Breast epithelium (tissue), 4 donors: ENCODE results near the gene MLX. TPM values are rescaled to one million over a fixed set of nuclear protein-coding genes. Genes with fewer than 3 reads are reported as not detected.
A peak's percentile ranks its signal among the peaks of the same experiment; 100 is the strongest.

Experiments used
- DNase-seq, 2 donors: peaks; one replicate each; pipeline ENCODE4 v3.0.0-alpha.2; 2019; ENCODE audit warnings: low spot score in 2 of 2
- H3K27ac ChIP-seq, 2 donors: fragments of 200-600 bp; sonication (generic) in 1 of 2; one replicate each; pipeline ENCODE4 v1.5.1; 2016 to 2019; ENCODE audit warnings: mild to moderate bottlenecking in 1 of 2
- H3K27me3 ChIP-seq, 2 donors: fragments of 200-600 bp; sonication (generic) in 1 of 2; one replicate each; pipeline versions ENCODE4 v1.5.1 to v1.6.0; 2017 to 2019; ENCODE audit warnings: control low read depth in 1 of 2, mild to moderate bottlenecking in 1 of 2
- H3K36me3 ChIP-seq: fragments of 200-600 bp; one replicate; pipeline ENCODE4 v1.5.1; 2019
- H3K4me1 ChIP-seq, 2 donors: fragments of 200-600 bp; sonication (generic); one replicate each; pipeline ENCODE4 v1.5.1; 2016 to 2019; ENCODE audit warnings: control low read depth in 1 of 2
- H3K4me3 ChIP-seq, 3 donors: fragments of 200-600 bp; sonication (generic); 1 replicate in 2 of 3; 2 replicates in 1 of 3; pipeline ENCODE4 v1.5.1; 2016 to 2019; ENCODE audit warnings: mild to moderate bottlenecking in 3 of 3, moderate library complexity in 2 of 3
- H3K9me3 ChIP-seq, 2 donors: fragments of 200-600 bp; sonication (generic) in 1 of 2; one replicate each; pipeline ENCODE4 v1.5.1; 2016 to 2019; ENCODE audit warnings: control low read depth in 1 of 2
- CTCF ChIP-seq, 3 donors: fragments of 450-650 bp; IDR thresholded peaks; one replicate each; pipeline ENCODE4 v1.5.1; 2016 to 2017; ENCODE audit warnings: antibody characterized with exemption in 3 of 3, mild to moderate bottlenecking in 3 of 3, moderate library complexity in 3 of 3
- POLR2A ChIP-seq: fragments of 450-650 bp; IDR thresholded peaks from one replicate; pipeline ENCODE4 v1.6.1; 2016; ENCODE audit warnings: antibody characterized with exemption, mild to moderate bottlenecking, moderate library complexity
- POLR2AphosphoS5 ChIP-seq, 3 donors: sonication (generic); formaldehyde crosslinking; IDR thresholded peaks; one replicate each; pipeline ENCODE4 v1.6.1; 2017; ENCODE audit warnings: antibody characterized with exemption in 3 of 3
- intact Hi-C: fragments of 100-400 bp; cut with DNase I; formaldehyde crosslinking; loops from one replicate; pipeline ENCODE4 v1.15.1; 2023; ENCODE audit warnings: low total_unique reads
- total RNA-seq, 3 donors: library from RNA; depleted of rRNA; stranded (reverse); fragments of >200 nt; gene quantifications; one replicate each; pipeline ENCODE4 v1.1.0, GENCODE V29; 2016

MLX gene
- total RNA-seq, 3 donors from 2014 or later = 27.2 to 49.8 (median 39.4) TPM

GRCh38 chr17:42563543-42563942 is 3.4 kb upstream of the MLX start:
- peak overlapping the region in 2 of 3 donors; percentile 88 for H3K4me3 ChIP-seq
- no peaks in the 10 kb centered on the region for H3K27me3 ChIP-seq
- H3K9me3 ChIP-seq = no peaks in the 10 kb centered on the region
- peak overlapping the region; percentile 86 to 95 for H3K27ac ChIP-seq
- H3K4me1 ChIP-seq = peaks cover 15 to 26% of the 10 kb centered on the region in 2 donors
- intact Hi-C loops = no loop called here
- no peaks in the 10 kb centered on the region for H3K36me3 ChIP-seq
- peak; percentile 85 to 91 for DNase-seq
- TF ChIP-seq CTCF (IDR thresholded peaks at IDR 0.05) (peak in 2 of 3 donors; percentile 28 to 58), POLR2A (no peak), POLR2AphosphoS5 (IDR thresholded peaks at IDR 0.05) (peak in 2 of 3 donors; percentile 30 to 57)

DNA sequence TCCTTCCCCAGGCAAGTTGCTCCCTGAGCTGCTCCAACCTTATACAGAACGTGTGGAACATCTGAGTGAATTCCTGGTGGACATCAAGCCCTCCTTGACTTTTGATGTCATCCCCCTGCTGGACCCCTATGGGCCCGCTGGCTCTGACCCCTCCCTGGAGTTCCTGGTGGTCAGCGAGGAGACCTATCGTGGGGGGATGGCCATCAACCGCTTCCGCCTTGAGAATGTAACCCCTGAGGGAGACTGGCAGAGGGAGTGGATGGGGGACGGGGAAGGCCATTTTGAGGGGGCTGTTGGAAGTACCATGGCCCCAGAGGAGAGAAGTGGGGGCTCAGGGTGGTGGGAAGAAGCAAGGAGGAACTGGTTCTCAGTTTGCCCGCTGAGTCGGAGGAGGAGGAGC is 3.0 kb upstream of the MLX start:
- no peaks in the 10 kb centered on the region for H3K9me3 ChIP-seq

DNA sequence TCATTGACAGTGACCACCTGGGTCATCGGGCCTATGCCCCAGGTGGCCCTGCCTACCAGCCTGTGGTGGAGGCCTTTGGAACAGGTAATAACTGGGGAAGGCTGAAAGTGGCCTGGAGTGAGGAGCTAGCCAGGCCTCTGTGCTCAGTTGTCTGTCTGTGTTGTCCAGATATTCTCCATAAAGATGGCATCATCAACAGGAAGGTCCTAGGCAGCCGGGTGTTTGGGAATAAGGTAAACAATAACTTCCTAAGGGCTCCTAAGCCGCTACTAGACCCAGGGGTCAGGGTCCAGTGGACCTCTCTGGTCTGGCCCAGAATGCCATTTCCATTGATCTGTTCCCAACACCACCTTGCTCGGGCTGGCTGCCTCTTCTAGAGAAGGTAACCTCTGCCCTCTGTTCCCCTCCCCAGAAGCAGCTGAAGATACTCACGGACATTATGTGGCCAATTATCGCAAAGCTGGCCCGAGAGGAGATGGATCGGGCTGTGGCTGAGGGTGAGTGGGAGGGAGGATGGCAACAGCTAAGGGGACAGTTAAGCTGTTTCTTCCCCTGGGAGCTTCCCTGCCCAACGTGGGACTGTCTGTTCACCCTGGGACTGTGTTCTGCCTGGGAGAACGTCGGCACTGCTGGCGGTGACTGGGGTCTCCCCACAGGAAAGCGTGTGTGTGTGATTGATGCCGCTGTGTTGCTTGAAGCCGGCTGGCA is 1.9 kb upstream of the MLX start:
- peaks cover 15 to 27% of the 10 kb centered on the region in 2 donors for H3K4me1 ChIP-seq
- peak overlapping the region; percentile 86 to 95 for H3K27ac ChIP-seq
- H3K9me3 ChIP-seq = no peaks in the 10 kb centered on the region
- DNase-seq = no peak
- no peak for TF ChIP-seq POLR2A
- TF ChIP-seq CTCF (IDR thresholded peaks at IDR 0.05) = no peak
- no peak for TF ChIP-seq POLR2AphosphoS5 (IDR thresholded peaks at IDR 0.05)
- no peak overlapping the region for H3K4me3 ChIP-seq
- intact Hi-C loops = no loop called here
- H3K27me3 ChIP-seq = no peaks in the 10 kb centered on the region
- H3K36me3 ChIP-seq = peaks cover 5% of the 10 kb centered on the region

More for the DNA sequence above, 3.0 kb upstream of the MLX start:
- Histone ChIP-seq H3K36me3 (peaks cover under 1% of the 10 kb centered on the region), H3K27me3 (no peaks in the 10 kb centered on the region), H3K27ac (peak overlapping the region; percentile 86 to 95), H3K4me1 (peaks cover 15 to 27% of the 10 kb centered on the region in 2 donors), H3K4me3 (peak overlapping the region in 2 of 3 donors; percentile 88)
- intact Hi-C loops = no loop called here
- no peak for DNase-seq
- TF ChIP-seq POLR2AphosphoS5 (IDR thresholded peaks at IDR 0.05) = no peak
- TF ChIP-seq CTCF (IDR thresholded peaks at IDR 0.05) = no peak
- no peak for TF ChIP-seq POLR2A

- no peaks in the 10 kb centered on the region for H3K9me3 ChIP-seq
- intact Hi-C loops = no loop called here
- DNase-seq = no peak
- no peak overlapping the region for H3K4me3 ChIP-seq
- H3K27ac ChIP-seq = peak overlapping the region; percentile 86 to 95
- TF ChIP-seq CTCF (IDR thresholded peaks at IDR 0.05) = no peak
- TF ChIP-seq POLR2AphosphoS5 (IDR thresholded peaks at IDR 0.05) = no peak
- TF ChIP-seq POLR2A = no peak
- no peaks in the 10 kb centered on the region for H3K27me3 ChIP-seq
- H3K36me3 ChIP-seq = peaks cover 5% of the 10 kb centered on the region
- H3K4me1 ChIP-seq = peaks cover 15 to 27% of the 10 kb centered on the region in 2 donors
These were observed 1.2 kb upstream of the MLX start for GRCh38 chr17:42565523-42566214.
